DMS 273 (cell line): ENCODE results near the gene PPP2R5E.
"Not testable (repeated sequence)": the region's sequence is repeated elsewhere in the genome, so short reads cannot be mapped to it uniquely, and the experiment has no call there.

Experiments used
- DNase-seq: peaks from one replicate; lab custom pipeline; 2025; ENCODE audit not compliant: unreplicated experiment; lab: John Stamatoyannopoulos, UW

The PPP2R5E gene

DNA sequence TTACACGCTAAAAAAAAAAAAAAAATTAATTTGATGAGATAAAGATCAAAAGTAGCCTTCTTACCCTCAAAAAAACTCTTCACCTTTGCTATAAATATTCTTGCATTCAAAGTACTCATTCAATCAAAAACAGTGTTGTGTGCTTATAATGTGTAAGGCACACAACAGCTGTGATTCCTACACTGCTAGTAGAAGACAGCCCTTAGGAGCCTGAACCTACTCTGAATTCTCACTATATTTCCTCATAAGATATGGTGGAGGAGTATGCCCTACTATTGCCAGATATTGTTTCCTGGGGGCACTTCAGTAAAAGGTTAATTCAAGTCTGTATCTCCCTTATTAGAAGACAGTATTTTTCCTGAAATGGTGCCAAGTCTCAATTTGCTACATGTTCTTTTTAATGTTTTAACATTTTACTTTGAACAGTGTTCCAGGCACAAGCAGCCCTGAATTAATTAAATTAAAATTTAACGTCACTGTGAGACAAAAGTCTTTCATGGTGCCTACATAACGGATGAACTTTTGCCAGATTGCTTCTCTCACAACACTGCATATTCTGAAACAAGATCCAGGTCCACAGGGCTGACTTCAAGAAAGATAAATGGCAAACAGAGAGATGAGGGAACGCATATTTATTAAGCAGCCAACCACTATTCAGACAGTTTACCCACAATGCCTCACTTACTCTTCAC, 19.3 kb downstream of the PPP2R5E start:
- DNase-seq = no peak

- not testable (repeated sequence) for DNase-seq
Observed at GRCh38 chr14:63522511-63522910, 20.7 kb downstream of the PPP2R5E start.

- no peak for DNase-seq
Observed at GRCh38 chr14:63517354-63517753, 25.8 kb downstream of the PPP2R5E start.

GRCh38 chr14:63515240-63515639, 27.9 kb downstream of the PPP2R5E start:
- no peak for DNase-seq

DNA sequence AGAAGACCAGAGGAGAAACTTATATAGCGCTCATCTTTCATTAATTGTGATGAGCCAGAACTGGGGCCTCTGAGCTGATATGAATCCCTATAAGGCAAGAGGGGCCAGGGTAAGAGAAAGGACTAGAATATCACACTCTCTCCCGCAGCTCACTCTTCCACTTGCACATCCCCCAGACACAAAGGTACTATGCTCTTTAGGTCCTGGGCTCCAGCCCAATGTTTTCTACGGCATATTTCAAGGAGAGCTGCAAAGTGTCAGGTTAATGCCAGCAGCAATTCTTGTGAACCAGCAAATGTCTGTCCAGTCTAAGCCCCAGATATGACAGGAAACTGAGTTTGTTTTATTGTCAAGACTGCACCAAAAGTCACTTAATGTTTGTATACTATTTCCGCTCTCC, 29.4 kb downstream of the PPP2R5E start:
- peak; percentile 11 for DNase-seq

- no peak for DNase-seq
Observed at GRCh38 chr14:63512861-63513260, 30.3 kb downstream of the PPP2R5E start.

DNA sequence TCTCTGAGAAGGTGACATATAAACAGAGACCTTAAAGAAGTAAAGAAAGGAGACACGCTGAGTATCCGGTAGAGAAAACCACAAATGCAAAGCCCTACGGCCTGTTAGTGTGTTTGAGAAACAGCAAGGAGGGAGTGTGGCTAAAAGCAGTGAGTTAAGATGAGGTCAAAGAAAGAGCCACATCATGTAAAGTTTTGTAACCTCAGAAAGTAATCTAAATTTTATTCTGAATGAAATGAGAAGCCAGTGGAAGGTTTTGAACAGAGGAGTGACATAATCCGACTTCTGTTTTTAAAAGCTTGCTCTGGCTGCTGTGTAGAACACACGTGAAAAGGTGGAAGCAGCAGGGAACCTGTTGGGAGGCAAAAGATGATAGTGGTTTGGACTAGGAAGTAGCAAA, 32.6 kb downstream of the PPP2R5E start:
- DNase-seq = no peak

DNA sequence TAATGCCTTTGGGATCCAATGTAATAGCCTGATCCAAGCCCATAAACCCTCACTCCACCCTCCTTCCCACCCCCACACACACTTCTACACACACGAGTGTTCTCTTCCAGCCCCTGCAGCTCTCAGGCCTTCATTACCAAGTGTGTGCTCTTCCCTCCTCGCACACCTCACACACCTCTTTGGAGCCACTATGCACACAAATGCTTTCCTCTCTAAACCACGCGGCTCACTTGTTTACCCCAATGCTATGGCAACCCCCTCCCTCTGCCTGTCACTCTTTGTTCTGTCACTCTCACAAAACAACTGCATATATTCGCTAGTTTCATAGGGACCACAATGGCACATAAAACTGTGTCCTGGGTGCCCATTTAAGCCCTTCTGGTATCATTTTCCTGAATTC, 35.1 kb downstream of the PPP2R5E start:
- DNase-seq = no peak

- no peak for DNase-seq
Observed at GRCh38 chr14:63504648-63505047, 38.5 kb downstream of the PPP2R5E start.

- no peak for DNase-seq
Observed at GRCh38 chr14:63501429-63501828, 41.7 kb downstream of the PPP2R5E start.

- no peak for DNase-seq
Observed at GRCh38 chr14:63499701-63500250, 43.4 kb downstream of the PPP2R5E start.

DNA sequence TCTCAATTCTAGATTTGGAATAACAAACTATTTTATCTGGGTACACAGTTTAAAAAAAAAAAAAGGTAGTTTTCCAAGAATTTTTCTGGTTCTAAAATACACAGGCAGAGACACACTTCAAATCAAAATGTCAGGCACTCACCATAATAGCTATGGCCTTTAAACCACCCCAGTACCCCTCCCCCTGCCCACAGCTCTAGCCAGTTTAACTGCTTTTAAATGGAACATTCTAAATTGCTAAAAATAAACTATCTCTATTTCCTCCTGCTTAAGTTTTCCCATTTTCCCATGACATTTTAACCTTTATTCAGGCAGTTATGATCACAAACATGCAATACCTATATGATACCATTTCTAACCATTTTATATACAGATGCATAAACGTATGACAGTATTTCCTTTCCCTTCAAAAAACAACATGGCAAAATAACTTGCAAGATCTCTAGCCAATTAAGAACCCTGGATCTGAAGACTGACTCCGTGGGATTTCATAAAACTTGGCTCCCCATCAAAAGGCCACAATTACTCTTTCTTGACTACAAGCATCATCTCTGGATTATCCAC, 46.3 kb downstream of the PPP2R5E start:
- no peak for DNase-seq

DNA sequence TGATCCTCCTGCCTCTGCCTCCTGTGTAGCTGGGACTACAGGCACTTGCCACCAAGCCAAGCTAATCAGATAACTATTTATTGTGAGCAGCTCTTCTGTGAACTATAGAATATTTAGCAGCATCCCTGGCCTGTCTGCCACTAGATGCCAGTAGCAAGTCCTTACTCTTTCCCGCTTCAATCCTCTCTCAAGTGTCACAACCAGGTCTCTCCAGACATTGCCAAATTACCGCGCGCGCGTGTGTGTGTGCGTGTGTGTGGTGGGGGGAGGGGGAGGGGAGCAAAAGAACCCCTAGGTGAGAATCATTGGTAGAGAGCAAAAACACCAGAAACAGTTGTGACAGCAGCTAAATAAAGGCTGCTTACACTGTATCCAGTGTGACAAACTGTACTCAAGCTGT, 49.9 kb downstream of the PPP2R5E start:
- DNase-seq = no peak

DNA sequence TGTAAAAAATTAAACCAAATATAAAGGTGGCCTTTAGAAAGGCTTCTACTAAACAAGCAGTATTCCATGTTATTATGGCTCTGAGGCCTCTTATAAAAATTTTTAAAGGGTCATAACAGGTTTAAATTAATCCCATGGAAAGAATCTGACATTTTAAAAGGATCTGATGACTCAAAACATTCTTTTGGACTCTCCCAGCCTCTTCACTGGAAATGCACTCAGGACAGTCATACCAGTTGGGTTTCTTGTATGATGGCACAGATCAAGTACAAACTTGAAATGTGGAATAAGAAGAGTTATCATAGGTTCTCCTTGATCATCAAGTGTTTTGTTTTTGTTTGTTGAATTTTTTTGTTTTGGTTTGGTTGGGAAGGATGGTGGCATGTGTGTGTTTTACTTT, 50.8 kb downstream of the PPP2R5E start:
- DNase-seq = no peak

DNA sequence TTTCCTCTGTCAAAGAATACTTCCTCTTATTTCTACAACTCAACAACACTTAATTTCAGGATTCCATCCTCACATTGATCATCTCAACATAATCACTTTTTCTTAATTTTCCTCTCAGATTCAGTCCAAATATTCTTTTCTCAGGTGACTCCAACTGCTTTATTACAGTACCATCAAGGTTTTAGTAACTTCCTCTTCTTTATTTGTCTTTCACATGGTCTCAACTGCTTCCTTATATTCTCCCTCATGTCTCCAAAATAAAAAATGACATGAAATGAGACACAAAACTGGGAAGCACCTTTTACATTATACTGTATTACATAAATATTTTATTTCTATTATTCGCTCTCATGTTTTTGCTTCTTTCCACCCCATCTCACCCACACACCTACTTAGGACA, 55.5 kb downstream of the PPP2R5E start:
- no peak for DNase-seq

GRCh38 chr14:63486738-63487137, 56.4 kb downstream of the PPP2R5E start:
- DNase-seq = no peak

- no peak for DNase-seq
Observed at GRCh38 chr14:63483315-63483714, 59.9 kb downstream of the PPP2R5E start.

- no peak for DNase-seq
Observed at GRCh38 chr14:63480599-63480998, 62.6 kb downstream of the PPP2R5E start.

DNA sequence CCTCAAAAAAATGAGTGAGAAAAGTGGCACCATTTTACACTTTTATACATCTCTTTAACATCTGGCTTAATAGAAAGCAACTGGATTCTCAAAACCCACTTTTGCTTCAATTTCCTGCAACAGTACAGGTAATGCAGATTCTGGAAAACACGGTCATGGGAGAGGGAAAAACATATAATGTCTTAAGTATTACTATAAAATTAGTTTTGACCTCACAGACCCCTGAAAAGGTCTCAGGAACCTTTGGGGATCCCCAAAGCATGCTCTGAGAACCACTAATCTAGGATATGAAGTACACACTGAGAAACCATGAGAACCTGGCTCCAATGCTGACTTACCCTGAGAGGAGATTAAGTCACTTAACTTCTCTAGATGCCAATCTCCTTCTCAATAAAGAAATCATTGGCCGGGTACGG, 64.7 kb downstream of the PPP2R5E start:
- no peak for DNase-seq

DNA sequence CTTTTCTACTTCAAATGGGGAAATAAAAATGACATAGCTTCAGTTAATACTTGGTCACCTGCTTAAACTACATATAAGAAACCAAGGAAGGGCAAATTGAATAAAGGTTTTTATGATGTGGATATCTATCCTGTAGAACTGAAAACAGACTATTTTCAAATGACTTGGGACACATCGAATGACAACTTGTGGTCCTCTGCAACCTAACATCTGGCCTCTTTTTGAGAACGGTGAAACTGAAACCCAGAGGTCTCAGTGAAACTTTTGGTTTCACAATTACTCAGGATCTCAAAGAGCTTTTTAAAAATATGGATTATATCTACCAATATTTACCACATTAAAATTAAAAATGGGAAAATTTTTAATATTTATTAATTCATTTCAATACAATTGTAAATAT, 65.2 kb downstream of the PPP2R5E start:
- no peak for DNase-seq

DNA sequence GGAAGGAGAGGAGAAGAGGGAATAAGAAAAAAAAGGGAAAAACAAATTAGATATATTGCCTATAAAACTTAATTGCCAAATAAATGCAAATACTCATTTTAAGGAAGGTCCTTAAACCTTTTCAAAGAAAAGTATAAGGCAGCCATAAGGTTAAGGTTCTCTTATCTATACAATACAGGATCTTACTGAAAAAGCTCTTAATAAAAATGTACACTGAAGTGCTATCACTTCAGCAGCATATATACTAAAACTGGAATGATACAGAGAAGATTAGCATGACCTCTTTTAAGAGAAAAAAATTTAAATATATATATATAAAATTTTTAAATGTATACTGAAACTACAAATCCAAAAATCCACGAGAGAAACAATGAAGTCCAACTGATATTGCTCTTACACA, 65.6 kb downstream of the PPP2R5E start:
- no peak for DNase-seq

DNA sequence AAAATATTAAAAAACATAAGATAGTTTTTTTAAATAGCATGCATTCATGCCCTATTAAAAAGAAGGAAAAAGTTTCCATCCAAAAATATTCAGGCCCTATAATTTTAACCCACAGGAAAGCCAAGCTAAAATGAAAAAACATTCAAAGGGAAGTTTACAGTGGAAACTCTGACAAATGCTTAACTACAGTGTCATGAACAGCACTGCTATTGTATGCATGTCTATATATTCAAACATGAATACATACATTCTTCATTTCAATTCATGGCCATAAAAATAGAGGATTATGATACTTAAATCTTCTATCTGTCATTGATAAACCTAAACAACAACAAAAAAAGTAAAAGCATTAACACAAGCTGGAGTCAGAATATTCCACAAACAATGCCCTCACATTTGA, 67.4 kb downstream of the PPP2R5E start:
- no peak for DNase-seq

DNA sequence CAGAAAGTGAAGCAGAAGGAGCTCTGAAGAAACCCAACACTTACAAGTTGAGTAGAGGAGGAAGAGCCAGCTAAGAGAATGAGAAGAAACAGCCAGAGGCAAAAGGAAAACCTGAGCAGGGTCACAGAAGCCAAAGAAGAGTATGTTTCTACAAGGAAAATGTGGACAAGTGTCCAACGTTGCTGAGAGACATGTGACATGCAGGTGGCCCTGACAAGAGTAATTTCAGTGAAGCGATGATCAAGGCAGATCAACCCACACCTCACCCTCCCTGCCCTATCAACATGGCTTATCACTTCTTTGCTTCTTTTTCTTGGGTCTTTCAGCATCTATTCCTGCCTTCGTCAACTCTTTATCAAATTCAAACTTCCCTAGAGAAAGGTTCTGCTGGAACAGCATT, 68.3 kb downstream of the PPP2R5E start:
- no peak for DNase-seq
